A172 (cell line): ENCODE measurements around the gene SIAH1. TPM values are rescaled to one million over a fixed set of nuclear protein-coding genes. Genes with fewer than 3 reads are reported as not detected.
"Not testable (repeated sequence)": the region's sequence is repeated elsewhere in the genome, so short reads cannot be mapped to it uniquely, and the experiment has no call there.

Experiments used
- DNase-seq: peaks from one replicate; pipeline ENCODE4 v3.0.0-alpha.2; 2015; ENCODE audit warnings: low spot score
- total RNA-seq: library from RNA; depleted of rRNA; stranded (reverse); fragments of >200 nt; shearing (Covaris generic); gene quantifications from 2 replicates; pipeline ENCODE4 v1.2.3, GENCODE V29; 2014

SIAH1 gene
- total RNA-seq, 1 experiment from 2014 or later: 32.7 TPM

- no peak for DNase-seq
Observed at GRCh38 chr16:48393485-48394354, 8.5 kb upstream of the SIAH1 start.

- DNase-seq: no peak
Observed at GRCh38 chr16:48392407-48392806, 7.2 kb upstream of the SIAH1 start.

- DNase-seq: no peak
Observed at GRCh38 chr16:48386559-48387312, 1.5 kb upstream of the SIAH1 start.

- DNase-seq: peak; percentile 22
Observed at GRCh38 chr16:48384520-48385252, 527 bp downstream of the SIAH1 start.

- DNase-seq: peak; percentile 31
Observed at GRCh38 chr16:48383877-48384519, 1.2 kb downstream of the SIAH1 start.

GRCh38 chr16:48383009-48383876 lies 2.0 kb downstream of the SIAH1 start:
- DNase-seq: no peak

- no peak for DNase-seq
Observed at GRCh38 chr16:48382131-48382530, 3.1 kb downstream of the SIAH1 start.

- DNase-seq: peak; percentile 17
Observed at GRCh38 chr16:48381201-48381600, 4.0 kb downstream of the SIAH1 start.

- DNase-seq: no peak
Observed at GRCh38 chr16:48378836-48379235, 6.4 kb downstream of the SIAH1 start.

GRCh38 chr16:48378276-48378675 lies 6.9 kb downstream of the SIAH1 start:
- DNase-seq: no peak

- DNase-seq: not testable (repeated sequence)
Observed at GRCh38 chr16:48377301-48377700, 7.9 kb downstream of the SIAH1 start.

- no peak for DNase-seq
Observed at GRCh38 chr16:48374255-48374654, 11.0 kb downstream of the SIAH1 start.

- no peak for DNase-seq
Observed at GRCh38 chr16:48373258-48374029, 11.8 kb downstream of the SIAH1 start.

GRCh38 chr16:48372744-48373143 lies 12.5 kb downstream of the SIAH1 start:
- DNase-seq: no peak

GRCh38 chr16:48371393-48371780 lies 13.8 kb downstream of the SIAH1 start:
- DNase-seq: no peak

GRCh38 chr16:48370668-48371392 lies 14.4 kb downstream of the SIAH1 start:
- not testable (repeated sequence) for DNase-seq

- DNase-seq: no peak
Observed at GRCh38 chr16:48370229-48370628, 15.0 kb downstream of the SIAH1 start.

GRCh38 chr16:48369765-48370164 lies 15.4 kb downstream of the SIAH1 start:
- DNase-seq: no peak

- no peak for DNase-seq
Observed at GRCh38 chr16:48367441-48368049, 17.7 kb downstream of the SIAH1 start.
